IMR-90 (cell line): ENCODE data around the gene MRPL58. TPM values are rescaled to one million over a fixed set of nuclear protein-coding genes. Genes with fewer than 3 reads are reported as not detected.

ENCODE experiments used
- ATAC-seq: fragments of 200-7000 bp; cut with Tn5 transposase; 2 replicates; pipeline ENCODE4 v1.9.1; 2020; ENCODE audit warnings: low read depth, mild to moderate bottlenecking, moderate library complexity
- BruUV-seq: library from RNA; stranded (reverse); fragments of 400-500 nt; replicated peaks from 2 replicates; lab custom pipeline; 2021; lab: Mats Ljungman, UMichigan
- CTCF ChIA-PET: fragments of 300-600 bp; formaldehyde crosslinking; extraction: SDS; loops from one replicate; lab custom pipeline; 2021; ENCODE audit warnings: antibody characterized with exemption; lab: Yijun Ruan, JAX
- POLR2A ChIA-PET: fragments of 300-600 bp; sonication (Branson Sonifier 250); formaldehyde crosslinking; loops from one replicate; lab custom pipeline; 2022; ENCODE audit warnings: antibody characterized with exemption; ENCODE audit not compliant: unreplicated experiment; lab: Charles Lee
- DNase-seq: peaks from one replicate; pipeline ENCODE4 v3.0.0; 2013
- H2AFZ ChIP-seq: replicated peaks from 2 replicates; pipeline ENCODE3; 2013; ENCODE audit warnings: low read length, mild to moderate bottlenecking; ENCODE audit not compliant: poor library complexity
- H2AK5ac ChIP-seq: 2 replicates; pipeline ENCODE4 v1.6.1; 2013; ENCODE audit warnings: low read depth, low read length, inconsistent platforms
- H2AK9ac ChIP-seq: replicated peaks from 2 replicates; pipeline ENCODE3; 2013; ENCODE audit warnings: mild to moderate bottlenecking, low read depth, low read length, moderate library complexity; ENCODE audit not compliant: poor library complexity
- H2BK120ac ChIP-seq: 2 replicates; pipeline ENCODE4 v1.6.1; 2013; ENCODE audit warnings: low read depth, low read length, inconsistent platforms
- H2BK15ac ChIP-seq: 3 replicates; pipeline ENCODE4 v1.6.1; 2013; ENCODE audit warnings: low read depth, low read length, inconsistent platforms
- H2BK20ac ChIP-seq: 2 replicates; pipeline ENCODE4 v1.6.1; 2013; ENCODE audit warnings: low read depth, mild to moderate bottlenecking, inconsistent platforms, low read length, moderate library complexity
- H2BK5ac ChIP-seq: 2 replicates; pipeline ENCODE4 v1.6.1; 2013; ENCODE audit warnings: mild to moderate bottlenecking, low read depth, low read length, inconsistent platforms; ENCODE audit not compliant: poor library complexity, severe bottlenecking
- H3K14ac ChIP-seq: replicated peaks from 2 replicates; pipeline ENCODE4 v1.6.1; 2013; ENCODE audit warnings: low read depth, low read length, inconsistent platforms
- H3K18ac ChIP-seq: 2 replicates; pipeline ENCODE4 v1.6.1; 2013; ENCODE audit warnings: low read depth, low read length, control low read depth
- H3K23ac ChIP-seq: 2 replicates; pipeline ENCODE4 v1.6.1; 2013; ENCODE audit warnings: low read depth, low read length, inconsistent platforms
- H3K27ac ChIP-seq: 2 replicates; pipeline ENCODE4 v1.5.1; 2013; ENCODE audit warnings: mild to moderate bottlenecking, control low read depth, low read length; ENCODE audit not compliant: insufficient read depth
- H3K27me3 ChIP-seq: 2 replicates; pipeline ENCODE4 v1.6.1; 2013; ENCODE audit warnings: low read length; ENCODE audit not compliant: control insufficient read depth, insufficient read depth
- H3K36me3 ChIP-seq: 2 replicates; pipeline ENCODE4 v1.6.1; 2013; ENCODE audit warnings: low read length, mixed read lengths; ENCODE audit not compliant: control insufficient read depth, insufficient read depth
- H3K4ac ChIP-seq: 2 replicates; pipeline ENCODE4 v1.6.1; 2013; ENCODE audit warnings: low read depth, low read length, inconsistent platforms
- H3K4me1 ChIP-seq: 2 replicates; pipeline ENCODE4 v1.6.1; 2013; ENCODE audit warnings: low read length, mixed read lengths; ENCODE audit not compliant: control insufficient read depth, insufficient read depth
- H3K4me2 ChIP-seq: 2 replicates; pipeline ENCODE4 v1.6.1; 2013; ENCODE audit warnings: low read depth, mild to moderate bottlenecking, control low read depth, low read length, moderate library complexity
- H3K4me3 ChIP-seq: 2 replicates; pipeline ENCODE4 v1.5.1; 2013; ENCODE audit warnings: low read depth, mild to moderate bottlenecking, control low read depth, low read length, moderate library complexity; ENCODE audit not compliant: insufficient read depth
- H3K56ac ChIP-seq: 2 replicates; pipeline ENCODE4 v1.6.1; 2013; ENCODE audit warnings: low read length, inconsistent platforms; ENCODE audit not compliant: insufficient read depth; ENCODE audit errors: extremely low read depth
- H3K79me1 ChIP-seq, 2 experiments: 2 replicates each; pipeline ENCODE4 v1.6.1; 2013; ENCODE audit warnings: low read length in 2 of 2, inconsistent platforms in 1 of 2, low read depth in 1 of 2
- H3K9ac ChIP-seq: 2 replicates; pipeline ENCODE4 v1.6.1; 2013; ENCODE audit warnings: low read depth, low read length, control low read depth
- H3K9me1 ChIP-seq: 2 replicates; pipeline ENCODE4 v1.6.1; 2013; ENCODE audit warnings: low read length, inconsistent platforms; ENCODE audit not compliant: insufficient read depth
- H3K9me3 ChIP-seq: 2 replicates; pipeline ENCODE4 v1.6.1; 2013; ENCODE audit warnings: low read length; ENCODE audit not compliant: control insufficient read depth, insufficient read depth
- H4K20me1 ChIP-seq: 2 replicates; pipeline ENCODE4 v1.6.1; 2013; ENCODE audit warnings: low read length, inconsistent platforms; ENCODE audit not compliant: insufficient read depth
- H4K5ac ChIP-seq: 2 replicates; pipeline ENCODE4 v1.6.1; 2013; ENCODE audit warnings: mild to moderate bottlenecking, low read depth, low read length, control low read depth
- H4K8ac ChIP-seq, 2 experiments: 2 replicates each; pipeline ENCODE4 v1.6.1; 2013; ENCODE audit warnings: low read depth in 2 of 2, low read length in 2 of 2, control low read depth in 1 of 2, inconsistent platforms in 1 of 2
- H4K91ac ChIP-seq: 2 replicates; pipeline ENCODE4 v1.6.1; 2013; ENCODE audit warnings: low read depth, low read length, inconsistent platforms; ENCODE audit not compliant: insufficient read depth
- BHLHE40 ChIP-seq: fragments of 150-350 bp; IDR thresholded peaks from 2 replicates; pipeline ENCODE4 v1.6.1; 2016; ENCODE audit warnings: mild to moderate bottlenecking, low read depth, low read length
- CHD1 ChIP-seq: IDR thresholded peaks from 2 replicates; pipeline ENCODE4 v1.6.1; 2012; ENCODE audit warnings: low read depth, low read length, improper control_type of control experiment
- FOS ChIP-seq: fragments of 150-350 bp; IDR thresholded peaks from 2 replicates; pipeline ENCODE4 v1.6.1; 2016; ENCODE audit warnings: low read depth, low read length
- MAFK ChIP-seq: IDR thresholded peaks from 2 replicates; pipeline ENCODE4 v1.6.1; 2012; ENCODE audit warnings: low read depth, low read length, improper control_type of control experiment
- MAZ ChIP-seq: IDR thresholded peaks from 2 replicates; pipeline ENCODE4 v1.6.1; 2012; ENCODE audit warnings: low read depth, mild to moderate bottlenecking, low read length, improper control_type of control experiment, moderate library complexity, borderline replicate concordance
- MXI1 ChIP-seq: IDR thresholded peaks from 2 replicates; pipeline ENCODE4 v1.6.1; 2012; ENCODE audit warnings: low read depth, mild to moderate bottlenecking, low read length, moderate library complexity, borderline replicate concordance
- NFE2L2 ChIP-seq: fragments of 150-350 bp; IDR thresholded peaks from 2 replicates; pipeline ENCODE4 v1.6.1; 2016; ENCODE audit warnings: low read depth, mild to moderate bottlenecking, low read length
- POLR2A ChIP-seq: IDR thresholded peaks from 2 replicates; pipeline ENCODE4 v1.6.1; 2012; ENCODE audit warnings: mild to moderate bottlenecking, low read depth, low read length
- RAD21 ChIP-seq: IDR thresholded peaks from 2 replicates; pipeline ENCODE4 v1.6.1; 2012; ENCODE audit warnings: low read length, improper control_type of control experiment
- RCOR1 ChIP-seq: IDR thresholded peaks from 2 replicates; pipeline ENCODE4 v1.6.1; 2012; ENCODE audit warnings: mild to moderate bottlenecking, low read length, improper control_type of control experiment; ENCODE audit not compliant: insufficient replicate concordance
- RFX5 ChIP-seq: IDR thresholded peaks from 2 replicates; pipeline ENCODE4 v1.8.0; 2012; ENCODE audit warnings: low read depth, mild to moderate bottlenecking, low read length, moderate library complexity
- WGBS, 2 experiments: methylation state at CpG; one replicate each; pipeline versions ENCODE4 v1.1.5 to v1.1.7; 2013; ENCODE audit warnings: missing lambda C conversion rate in 2 of 2; ENCODE audit not compliant: insufficient read length in 1 of 2; ENCODE audit errors: extremely low coverage in 2 of 2; 5-methylcytosine and 5-hydroxymethylcytosine counted together
- dilution Hi-C: fragments of 300-500 bp; cut with HindIII; formaldehyde crosslinking; loops from one replicate; pipeline ENCODE4 v1.14.3; 2018; ENCODE audit warnings: low sequenced_read_pairs; ENCODE audit not compliant: unreplicated experiment
- in situ Hi-C: fragments of 300-500 bp; cut with MboI; formaldehyde crosslinking; loops from 3 replicates; pipeline ENCODE4 v1.14.3; 2019; ENCODE audit warnings: low sequenced_read_pairs, inconsistent platforms, mixed read lengths
- intact Hi-C: fragments of 100-400 bp; cut with micrococcal nuclease; formaldehyde crosslinking; loops from 2 replicates; pipeline ENCODE4 v1.10.0; 2022
- polyA plus RNA-seq, 3 experiments: library from polyadenylated mRNA; depleted of rRNA; stranded (reverse); fragments of >200 nt; gene quantifications; 2 replicates each; pipeline ENCODE4 v1.2.3, GENCODE V29; 2012; ENCODE audit warnings: low replicate concordance in 1 of 3
- total RNA-seq: library from RNA; depleted of rRNA; stranded (reverse); fragments of >200 nt; gene quantifications from 2 replicates; pipeline ENCODE4 v1.2.3, GENCODE V29; 2012
- TF ChIP-seq, protein P1 (sequence below): conservative IDR thresholded peaks from 2 replicates; pipeline ENCODE4 v1.5.1; 2012; ENCODE audit warnings: mild to moderate bottlenecking, low read depth, low read length, improper control_type of control experiment
- TF ChIP-seq, protein P2 (sequence below): fragments of 150-350 bp; IDR thresholded peaks from 2 replicates; pipeline ENCODE4 v1.6.1; 2017; ENCODE audit warnings: mild to moderate bottlenecking, antibody characterized with exemption, low read length, low read depth
- TF ChIP-seq, protein P3 (sequence below): fragments of 150-350 bp; IDR thresholded peaks from 2 replicates; pipeline ENCODE4 v1.6.1; 2016; ENCODE audit warnings: low read depth, mild to moderate bottlenecking, low read length, moderate library complexity, borderline replicate concordance

The MRPL58 gene
- total and polyA plus RNA-seq, 2 of the 4 experiments (the other 2 are of a cell fraction) = 42.5 to 53.0 TPM

- H4K20me1 ChIP-seq = no peaks in the 10 kb centered on the region
- H2AK5ac ChIP-seq = no peak overlapping the region
- H2AK9ac ChIP-seq = no peak overlapping the region
- H3K14ac ChIP-seq = no peak overlapping the region
- no peak overlapping the region for H4K5ac ChIP-seq
- CTCF ChIA-PET = interaction anchor here (0.8 kb wide), 1 partner anchor 10 kb away, joined by 4 read pairs; no protein-coding TSS in a partner anchor
- H3K4me3 ChIP-seq = no peak overlapping the region
- H3K27ac ChIP-seq = no peak overlapping the region
- no peak overlapping the region for H3K18ac ChIP-seq
- POLR2A ChIA-PET = no interaction called here
- H2BK120ac ChIP-seq = no peak overlapping the region
- H3K4me1 ChIP-seq = 0 out of 2 replicates have a peak, but pooled peaks cover 2% of the 10 kb centered on the region
- H3K36me3 ChIP-seq = no peaks in the 10 kb centered on the region
- H2BK5ac ChIP-seq = no peak overlapping the region
- TF ChIP-seq, protein P1, sequence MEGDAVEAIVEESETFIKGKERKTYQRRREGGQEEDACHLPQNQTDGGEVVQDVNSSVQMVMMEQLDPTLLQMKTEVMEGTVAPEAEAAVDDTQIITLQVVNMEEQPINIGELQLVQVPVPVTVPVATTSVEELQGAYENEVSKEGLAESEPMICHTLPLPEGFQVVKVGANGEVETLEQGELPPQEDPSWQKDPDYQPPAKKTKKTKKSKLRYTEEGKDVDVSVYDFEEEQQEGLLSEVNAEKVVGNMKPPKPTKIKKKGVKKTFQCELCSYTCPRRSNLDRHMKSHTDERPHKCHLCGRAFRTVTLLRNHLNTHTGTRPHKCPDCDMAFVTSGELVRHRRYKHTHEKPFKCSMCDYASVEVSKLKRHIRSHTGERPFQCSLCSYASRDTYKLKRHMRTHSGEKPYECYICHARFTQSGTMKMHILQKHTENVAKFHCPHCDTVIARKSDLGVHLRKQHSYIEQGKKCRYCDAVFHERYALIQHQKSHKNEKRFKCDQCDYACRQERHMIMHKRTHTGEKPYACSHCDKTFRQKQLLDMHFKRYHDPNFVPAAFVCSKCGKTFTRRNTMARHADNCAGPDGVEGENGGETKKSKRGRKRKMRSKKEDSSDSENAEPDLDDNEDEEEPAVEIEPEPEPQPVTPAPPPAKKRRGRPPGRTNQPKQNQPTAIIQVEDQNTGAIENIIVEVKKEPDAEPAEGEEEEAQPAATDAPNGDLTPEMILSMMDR = no peak
- no peak for TF ChIP-seq RFX5
- TF ChIP-seq MAFK = no peak
- no peak for TF ChIP-seq BHLHE40
- TF ChIP-seq FOS = no peak
- no peak for TF ChIP-seq NFE2L2
- no peak for TF ChIP-seq MXI1
- TF ChIP-seq RAD21 = no peak
- TF ChIP-seq CHD1 = no peak
- TF ChIP-seq, protein P2, sequence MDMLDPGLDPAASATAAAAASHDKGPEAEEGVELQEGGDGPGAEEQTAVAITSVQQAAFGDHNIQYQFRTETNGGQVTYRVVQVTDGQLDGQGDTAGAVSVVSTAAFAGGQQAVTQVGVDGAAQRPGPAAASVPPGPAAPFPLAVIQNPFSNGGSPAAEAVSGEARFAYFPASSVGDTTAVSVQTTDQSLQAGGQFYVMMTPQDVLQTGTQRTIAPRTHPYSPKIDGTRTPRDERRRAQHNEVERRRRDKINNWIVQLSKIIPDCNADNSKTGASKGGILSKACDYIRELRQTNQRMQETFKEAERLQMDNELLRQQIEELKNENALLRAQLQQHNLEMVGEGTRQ = no peak
- TF ChIP-seq MAZ = no peak
- TF ChIP-seq RCOR1 = no peak
- TF ChIP-seq, protein P3, sequence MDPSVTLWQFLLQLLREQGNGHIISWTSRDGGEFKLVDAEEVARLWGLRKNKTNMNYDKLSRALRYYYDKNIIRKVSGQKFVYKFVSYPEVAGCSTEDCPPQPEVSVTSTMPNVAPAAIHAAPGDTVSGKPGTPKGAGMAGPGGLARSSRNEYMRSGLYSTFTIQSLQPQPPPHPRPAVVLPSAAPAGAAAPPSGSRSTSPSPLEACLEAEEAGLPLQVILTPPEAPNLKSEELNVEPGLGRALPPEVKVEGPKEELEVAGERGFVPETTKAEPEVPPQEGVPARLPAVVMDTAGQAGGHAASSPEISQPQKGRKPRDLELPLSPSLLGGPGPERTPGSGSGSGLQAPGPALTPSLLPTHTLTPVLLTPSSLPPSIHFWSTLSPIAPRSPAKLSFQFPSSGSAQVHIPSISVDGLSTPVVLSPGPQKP = no peak
- no peak for TF ChIP-seq POLR2A
- in situ Hi-C loops (loop anchor here (10.0 kb wide), 1 partner anchor 236 kb away; the partner anchor contains the start of gene NUP85), dilution Hi-C loops (no loop called here), intact Hi-C loops (no loop called here)
- WGBS, 2 experiments = no CpG with 5 or more reads among the region's 5 CpGs
- no peak overlapping the region for H3K9ac ChIP-seq
- DNase-seq = no peak
- H2BK15ac ChIP-seq = no peak overlapping the region
- H3K56ac ChIP-seq = no peak overlapping the region
- H3K79me1 ChIP-seq = no peaks in the 10 kb centered on the region
- no peak overlapping the region for H4K8ac ChIP-seq
- no peak overlapping the region for H3K4me2 ChIP-seq
- no TSS peak for BruUV-seq
- no peaks in the 10 kb centered on the region for H3K9me1 ChIP-seq
- H3K9me3 ChIP-seq = no peaks in the 10 kb centered on the region
- H4K91ac ChIP-seq = no peak overlapping the region
- no peak overlapping the region for H3K4ac ChIP-seq
- no peak overlapping the region for H3K23ac ChIP-seq
- H3K27me3 ChIP-seq = peaks cover 36% of the 10 kb centered on the region
- no peak overlapping the region for H2AFZ ChIP-seq
- ATAC-seq = no peak
- H2BK20ac ChIP-seq = no peak overlapping the region
Observed at GRCh38 chr17:74968361-74968780, 44.1 kb upstream of the MRPL58 start.
